ENCODE data around the gene C12orf42. TPM values are rescaled to one million over a fixed set of nuclear protein-coding genes. Genes with fewer than 3 reads are reported as not detected.

The C12orf42 gene
- total and polyA plus RNA-seq, 2 of the 4 experiments (the other 2 are of a cell fraction): not detected

DNA sequence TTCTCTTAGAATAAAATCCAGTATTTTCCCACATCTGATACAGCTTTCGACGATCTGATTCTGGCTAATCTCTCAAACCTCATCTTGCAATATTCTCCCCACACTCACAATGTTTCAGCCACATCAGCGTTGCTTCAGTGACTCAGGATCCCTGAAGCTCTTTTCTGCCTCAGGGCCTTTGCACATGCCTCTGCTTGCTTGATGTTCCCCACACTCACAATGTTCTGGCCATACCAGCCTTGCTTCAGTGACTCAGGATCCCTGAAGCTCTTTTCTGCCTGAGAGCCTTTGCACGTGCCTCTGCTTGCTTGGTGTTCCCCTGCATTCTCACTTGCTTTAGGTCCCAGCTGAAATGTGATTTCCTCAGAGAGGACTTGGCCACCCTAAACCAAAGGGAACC lies 2.6 kb downstream of the C12orf42 start:
- H3K79me1 ChIP-seq (ENCODE audit: low read depth in 1 of 2, low read length in 2 of 2): no peaks in the 10 kb centered on the region
- no peaks in the 10 kb centered on the region for H3K36me3 ChIP-seq (ENCODE audit: control insufficient read depth, insufficient read depth, low read length)
- ATAC-seq (ENCODE audit: low read depth) (no peak), DNase-seq (no peak)
- no peak overlapping the region for H3K4me2 ChIP-seq (ENCODE audit: low read depth, low read length)
- ChIA-PET CTCF (no interaction called here), POLR2A (ENCODE audit: unreplicated experiment) (no interaction called here)
- no peak overlapping the region for H2AFZ ChIP-seq (replicated peaks; ENCODE audit: low read length, poor library complexity)
- no peak overlapping the region for H3K18ac ChIP-seq (ENCODE audit: low read depth, low read length)
- 57% methylated on average over 3 of the region's 4 CpGs; no CpG with 5 or more reads in 1 of the 2 experiments for WGBS, 2 experiments (ENCODE audit: extremely low coverage in 2 of 2, insufficient read length in 1 of 2)
- dilution Hi-C loops (cut with HindIII; ENCODE audit: low sequenced_read_pairs, unreplicated experiment) (no loop called here), intact Hi-C loops (cut with micrococcal nuclease) (no loop called here), in situ Hi-C loops (cut with MboI; ENCODE audit: low sequenced_read_pairs) (no loop called here)
- no peak overlapping the region for H3K4me3 ChIP-seq (ENCODE audit: insufficient read depth, low read depth, low read length)
- H3K9ac ChIP-seq (ENCODE audit: low read depth, low read length): no peak overlapping the region
- H3K9me3 ChIP-seq (ENCODE audit: control insufficient read depth, insufficient read depth, low read length): peaks cover 2% of the 10 kb centered on the region; the same call in 1 of the 2 replicates
- H3K27ac ChIP-seq (ENCODE audit: insufficient read depth, low read length): no peak overlapping the region
- no peaks in the 10 kb centered on the region for H4K20me1 ChIP-seq (ENCODE audit: insufficient read depth, low read length)
- H2BK5ac ChIP-seq (ENCODE audit: low read depth, low read length, poor library complexity, severe bottlenecking): no peak overlapping the region
- peaks cover 2% of the 10 kb centered on the region for H3K27me3 ChIP-seq (ENCODE audit: control insufficient read depth, insufficient read depth, low read length)
- H2AK9ac ChIP-seq (replicated peaks; ENCODE audit: low read depth, low read length, poor library complexity): no peak overlapping the region
- no peak for TF ChIP-seq NFE2L2 (IDR thresholded peaks at IDR 0.05; ENCODE audit: low read depth, low read length)
- TF ChIP-seq, protein P1, sequence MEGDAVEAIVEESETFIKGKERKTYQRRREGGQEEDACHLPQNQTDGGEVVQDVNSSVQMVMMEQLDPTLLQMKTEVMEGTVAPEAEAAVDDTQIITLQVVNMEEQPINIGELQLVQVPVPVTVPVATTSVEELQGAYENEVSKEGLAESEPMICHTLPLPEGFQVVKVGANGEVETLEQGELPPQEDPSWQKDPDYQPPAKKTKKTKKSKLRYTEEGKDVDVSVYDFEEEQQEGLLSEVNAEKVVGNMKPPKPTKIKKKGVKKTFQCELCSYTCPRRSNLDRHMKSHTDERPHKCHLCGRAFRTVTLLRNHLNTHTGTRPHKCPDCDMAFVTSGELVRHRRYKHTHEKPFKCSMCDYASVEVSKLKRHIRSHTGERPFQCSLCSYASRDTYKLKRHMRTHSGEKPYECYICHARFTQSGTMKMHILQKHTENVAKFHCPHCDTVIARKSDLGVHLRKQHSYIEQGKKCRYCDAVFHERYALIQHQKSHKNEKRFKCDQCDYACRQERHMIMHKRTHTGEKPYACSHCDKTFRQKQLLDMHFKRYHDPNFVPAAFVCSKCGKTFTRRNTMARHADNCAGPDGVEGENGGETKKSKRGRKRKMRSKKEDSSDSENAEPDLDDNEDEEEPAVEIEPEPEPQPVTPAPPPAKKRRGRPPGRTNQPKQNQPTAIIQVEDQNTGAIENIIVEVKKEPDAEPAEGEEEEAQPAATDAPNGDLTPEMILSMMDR (conservative IDR thresholded peaks at IDR 0.05; ENCODE audit: low read depth, low read length): no peak
- TF ChIP-seq BHLHE40 (IDR thresholded peaks at IDR 0.05; ENCODE audit: low read depth, low read length): no peak
- TF ChIP-seq RCOR1 (IDR thresholded peaks at IDR 0.05; ENCODE audit: insufficient replicate concordance, low read length): no peak
- TF ChIP-seq, protein P2, sequence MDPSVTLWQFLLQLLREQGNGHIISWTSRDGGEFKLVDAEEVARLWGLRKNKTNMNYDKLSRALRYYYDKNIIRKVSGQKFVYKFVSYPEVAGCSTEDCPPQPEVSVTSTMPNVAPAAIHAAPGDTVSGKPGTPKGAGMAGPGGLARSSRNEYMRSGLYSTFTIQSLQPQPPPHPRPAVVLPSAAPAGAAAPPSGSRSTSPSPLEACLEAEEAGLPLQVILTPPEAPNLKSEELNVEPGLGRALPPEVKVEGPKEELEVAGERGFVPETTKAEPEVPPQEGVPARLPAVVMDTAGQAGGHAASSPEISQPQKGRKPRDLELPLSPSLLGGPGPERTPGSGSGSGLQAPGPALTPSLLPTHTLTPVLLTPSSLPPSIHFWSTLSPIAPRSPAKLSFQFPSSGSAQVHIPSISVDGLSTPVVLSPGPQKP (IDR thresholded peaks at IDR 0.05; ENCODE audit: borderline replicate concordance, low read depth, low read length): no peak
- TF ChIP-seq MAFK (IDR thresholded peaks at IDR 0.05; ENCODE audit: low read depth, low read length): no peak
- no peak for TF ChIP-seq FOS (IDR thresholded peaks at IDR 0.05; ENCODE audit: low read depth, low read length)
- TF ChIP-seq, protein P3, sequence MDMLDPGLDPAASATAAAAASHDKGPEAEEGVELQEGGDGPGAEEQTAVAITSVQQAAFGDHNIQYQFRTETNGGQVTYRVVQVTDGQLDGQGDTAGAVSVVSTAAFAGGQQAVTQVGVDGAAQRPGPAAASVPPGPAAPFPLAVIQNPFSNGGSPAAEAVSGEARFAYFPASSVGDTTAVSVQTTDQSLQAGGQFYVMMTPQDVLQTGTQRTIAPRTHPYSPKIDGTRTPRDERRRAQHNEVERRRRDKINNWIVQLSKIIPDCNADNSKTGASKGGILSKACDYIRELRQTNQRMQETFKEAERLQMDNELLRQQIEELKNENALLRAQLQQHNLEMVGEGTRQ (IDR thresholded peaks at IDR 0.05; ENCODE audit: low read depth, low read length): no peak
- TF ChIP-seq RFX5 (IDR thresholded peaks at IDR 0.05; ENCODE audit: low read depth, low read length): no peak
- TF ChIP-seq POLR2A (IDR thresholded peaks at IDR 0.05; ENCODE audit: low read depth, low read length): no peak
- no peak for TF ChIP-seq CHD1 (IDR thresholded peaks at IDR 0.05; ENCODE audit: low read depth, low read length)
- TF ChIP-seq SMC3 (IDR thresholded peaks at IDR 0.05; ENCODE audit: low read depth, low read length): no peak
- TF ChIP-seq CEBPB (IDR thresholded peaks at IDR 0.05; ENCODE audit: low read depth, low read length): no peak
- no peak for TF ChIP-seq MAZ (IDR thresholded peaks at IDR 0.05; ENCODE audit: borderline replicate concordance, low read depth, low read length)
- no peak for TF ChIP-seq MXI1 (IDR thresholded peaks at IDR 0.05; ENCODE audit: borderline replicate concordance, low read depth, low read length)
- no peak for TF ChIP-seq RAD21 (IDR thresholded peaks at IDR 0.05; ENCODE audit: low read length)
- H3K23ac ChIP-seq (ENCODE audit: low read depth, low read length): no peak overlapping the region
- H2BK15ac ChIP-seq (ENCODE audit: low read depth, low read length): no peak overlapping the region
- H3K4ac ChIP-seq (ENCODE audit: low read depth, low read length): no peak overlapping the region
- no peak overlapping the region for H2BK120ac ChIP-seq (ENCODE audit: low read depth, low read length)
- H2AK5ac ChIP-seq (ENCODE audit: low read depth, low read length): no peak overlapping the region
- no peaks in the 10 kb centered on the region for H3K4me1 ChIP-seq (ENCODE audit: control insufficient read depth, insufficient read depth, low read length)
- H3K56ac ChIP-seq (ENCODE audit: extremely low read depth, insufficient read depth, low read length): no peak overlapping the region
- H2BK20ac ChIP-seq (ENCODE audit: low read depth, low read length): no peak overlapping the region
- H4K91ac ChIP-seq (ENCODE audit: insufficient read depth, low read depth, low read length): no peak overlapping the region
- no peak overlapping the region for H4K5ac ChIP-seq (ENCODE audit: low read depth, low read length)
- H3K9me1 ChIP-seq (ENCODE audit: insufficient read depth, low read length): no peaks in the 10 kb centered on the region
- H4K8ac ChIP-seq (ENCODE audit: low read depth in 2 of 2, low read length in 2 of 2): no peak overlapping the region
- no peak overlapping the region for H3K14ac ChIP-seq (replicated peaks; ENCODE audit: low read depth, low read length)
- BruUV-seq (replicated peaks): no TSS peak

All from IMR-90 (cell line).